Adipocyte (in vitro differentiated cells): ENCODE results near the gene FBN2.
A peak's percentile ranks its signal among the peaks of the same experiment; 100 is the strongest.

ENCODE experiments used
- DNase-seq: peaks from one replicate; pipeline ENCODE4 v3.0.0-alpha.2; 2015; ENCODE audit warnings: low read depth
- H3K27me3 ChIP-seq: replicated peaks from 2 replicates; pipeline ENCODE4 v1.7.0; 2013; ENCODE audit warnings: mild to moderate bottlenecking, low read length, moderate library complexity; ENCODE audit not compliant: control insufficient read depth, insufficient read depth
- H3K36me3 ChIP-seq: 2 replicates; pipeline ENCODE4 v1.7.0; 2013; ENCODE audit warnings: low read length, mild to moderate bottlenecking, moderate library complexity; ENCODE audit not compliant: control insufficient read depth, insufficient read depth, severe bottlenecking
- H3K4me1 ChIP-seq: 2 replicates; pipeline ENCODE4 v1.7.0; 2013; ENCODE audit warnings: mild to moderate bottlenecking, low read length, moderate library complexity; ENCODE audit not compliant: control insufficient read depth, insufficient read depth
- H3K4me3 ChIP-seq: 2 replicates; pipeline ENCODE4 v1.7.0; 2013; ENCODE audit warnings: mild to moderate bottlenecking, low read length, moderate library complexity
- H3K9ac ChIP-seq: 2 replicates; pipeline ENCODE4 v1.7.0; 2013; ENCODE audit warnings: mild to moderate bottlenecking, low read length, moderate library complexity
- H3K9me3 ChIP-seq: 2 replicates; pipeline ENCODE4 v1.7.0; 2013; ENCODE audit warnings: mild to moderate bottlenecking, low read length, moderate library complexity; ENCODE audit not compliant: control insufficient read depth

FBN2 gene

GRCh38 chr5:128422612-128423011 is 115.4 kb downstream of the FBN2 start:
- H3K4me1 ChIP-seq = peaks cover 34% of the 10 kb centered on the region
- DNase-seq = no peak
- H3K9ac ChIP-seq = no peak overlapping the region
- no peak overlapping the region for H3K4me3 ChIP-seq
- H3K9me3 ChIP-seq = no peaks in the 10 kb centered on the region
- H3K27me3 ChIP-seq = no peaks in the 10 kb centered on the region
- peaks cover 84% of the 10 kb centered on the region for H3K36me3 ChIP-seq

GRCh38 chr5:128414469-128414868 is 123.6 kb downstream of the FBN2 start:
- Histone ChIP-seq H3K4me1 (peaks cover 19% of the 10 kb centered on the region), H3K36me3 (peaks cover 78% of the 10 kb centered on the region), H3K27me3 (no peaks in the 10 kb centered on the region), H3K9me3 (no peaks in the 10 kb centered on the region), H3K4me3 (no peak overlapping the region), H3K9ac (no peak overlapping the region)
- DNase-seq = no peak

GRCh38 chr5:128413356-128413755 is 124.7 kb downstream of the FBN2 start:
- H3K9ac ChIP-seq = no peak overlapping the region
- H3K27me3 ChIP-seq = no peaks in the 10 kb centered on the region
- H3K9me3 ChIP-seq = no peaks in the 10 kb centered on the region
- no peak overlapping the region for H3K4me3 ChIP-seq
- H3K36me3 ChIP-seq = peaks cover 76% of the 10 kb centered on the region
- DNase-seq = peak; percentile 55
- peaks cover 30% of the 10 kb centered on the region for H3K4me1 ChIP-seq

GRCh38 chr5:128412145-128412930 is 125.7 kb downstream of the FBN2 start:
- no peak overlapping the region for H3K4me3 ChIP-seq
- no peak overlapping the region for H3K9ac ChIP-seq
- no peak for DNase-seq
- no peaks in the 10 kb centered on the region for H3K27me3 ChIP-seq
- H3K9me3 ChIP-seq = no peaks in the 10 kb centered on the region
- peaks cover 38% of the 10 kb centered on the region for H3K4me1 ChIP-seq
- H3K36me3 ChIP-seq = peaks cover 78% of the 10 kb centered on the region

- no peaks in the 10 kb centered on the region for H3K27me3 ChIP-seq
- no peaks in the 10 kb centered on the region for H3K9me3 ChIP-seq
- H3K4me1 ChIP-seq = peaks cover 56% of the 10 kb centered on the region
- no peak overlapping the region for H3K4me3 ChIP-seq
- DNase-seq = no peak
- H3K36me3 ChIP-seq = peaks cover 86% of the 10 kb centered on the region
- no peak overlapping the region for H3K9ac ChIP-seq
Measured at GRCh38 chr5:128409166-128409800, 128.8 kb downstream of the FBN2 start.

- DNase-seq = no peak
Measured at GRCh38 chr5:128408622-128409021, 129.4 kb downstream of the FBN2 start.

GRCh38 chr5:128407944-128408343 is 130.1 kb downstream of the FBN2 start:
- Histone ChIP-seq H3K4me3 (no peak overlapping the region), H3K9me3 (no peaks in the 10 kb centered on the region), H3K36me3 (peaks cover 94% of the 10 kb centered on the region), H3K9ac (no peak overlapping the region), H3K27me3 (no peaks in the 10 kb centered on the region), H3K4me1 (peaks cover 65% of the 10 kb centered on the region)
- no peak for DNase-seq

More at GRCh38 chr5:128408622-128409021, 129.4 kb downstream of the FBN2 start:
- Histone ChIP-seq H3K36me3 (peaks cover 87% of the 10 kb centered on the region), H3K9ac (no peak overlapping the region), H3K27me3 (no peaks in the 10 kb centered on the region), H3K9me3 (no peaks in the 10 kb centered on the region), H3K4me3 (no peak overlapping the region), H3K4me1 (peaks cover 60% of the 10 kb centered on the region)

GRCh38 chr5:128406803-128407202 is 131.2 kb downstream of the FBN2 start:
- Histone ChIP-seq H3K36me3 (peaks cover 97% of the 10 kb centered on the region), H3K4me1 (peaks cover 65% of the 10 kb centered on the region), H3K9me3 (no peaks in the 10 kb centered on the region), H3K4me3 (no peak overlapping the region), H3K27me3 (no peaks in the 10 kb centered on the region), H3K9ac (no peak overlapping the region)
- no peak for DNase-seq

- H3K4me3 ChIP-seq = no peak overlapping the region
- DNase-seq = no peak
- H3K9ac ChIP-seq = no peak overlapping the region
- no peaks in the 10 kb centered on the region for H3K27me3 ChIP-seq
- H3K9me3 ChIP-seq = no peaks in the 10 kb centered on the region
- peaks cover 60% of the 10 kb centered on the region for H3K4me1 ChIP-seq
- peaks cover 97% of the 10 kb centered on the region for H3K36me3 ChIP-seq
Measured at GRCh38 chr5:128405159-128405558, 132.9 kb downstream of the FBN2 start.

GRCh38 chr5:128403333-128403732 is 134.7 kb downstream of the FBN2 start:
- no peak overlapping the region for H3K9ac ChIP-seq
- DNase-seq = no peak
- H3K4me3 ChIP-seq = no peak overlapping the region
- H3K36me3 ChIP-seq = peaks cover 97% of the 10 kb centered on the region
- no peaks in the 10 kb centered on the region for H3K9me3 ChIP-seq
- H3K4me1 ChIP-seq = peaks cover 43% of the 10 kb centered on the region
- H3K27me3 ChIP-seq = no peaks in the 10 kb centered on the region

- no peak for DNase-seq
Measured at GRCh38 chr5:128402506-128402905, 135.5 kb downstream of the FBN2 start.

More at GRCh38 chr5:128402506-128402905, 135.5 kb downstream of the FBN2 start:
- peaks cover 95% of the 10 kb centered on the region for H3K36me3 ChIP-seq
- H3K4me3 ChIP-seq = no peak overlapping the region
- no peaks in the 10 kb centered on the region for H3K27me3 ChIP-seq
- no peak overlapping the region for H3K9ac ChIP-seq
- H3K9me3 ChIP-seq = no peaks in the 10 kb centered on the region
- H3K4me1 ChIP-seq = peaks cover 37% of the 10 kb centered on the region
